ENCODE results near the gene CACTIN.

Gene CACTIN

GRCh38 chr19:3642296-3642695, 15.7 kb upstream of the CACTIN start:
- Histone ChIP-seq H3K9me3 (ENCODE audit: insufficient read depth, low read length) (no peaks in the 10 kb centered on the region), H3K9ac (ENCODE audit: insufficient read length, low read depth) (no peak overlapping the region), H3K27me3 (ENCODE audit: insufficient read depth, insufficient read length) (no peaks in the 10 kb centered on the region), H3K4me1 (ENCODE audit: insufficient read depth, insufficient read length) (peaks cover 14% of the 10 kb centered on the region), H3K36me3 (ENCODE audit: insufficient read depth, insufficient read length, low read length) (peaks cover 85% of the 10 kb centered on the region), H3K4me3 (ENCODE audit: insufficient read length, low read depth) (no peak overlapping the region)
- no peak for DNase-seq (ENCODE audit: low read depth, low spot score)
- TF ChIP-seq ZNF274 (IDR thresholded peaks at IDR 0.05; ENCODE audit: low read depth, low read length) = no peak
- TF ChIP-seq SUZ12 (IDR thresholded peaks at IDR 0.05; ENCODE audit: extremely low read depth, insufficient read depth, insufficient read length) = no peak
- no peak for TF ChIP-seq YY1 (IDR thresholded peaks at IDR 0.05; ENCODE audit: insufficient read depth, insufficient read length)

GRCh38 chr19:3641515-3642269, 15.1 kb upstream of the CACTIN start:
- Histone ChIP-seq H3K27me3 (ENCODE audit: insufficient read depth, insufficient read length) (no peaks in the 10 kb centered on the region), H3K9me3 (ENCODE audit: insufficient read depth, low read length) (no peaks in the 10 kb centered on the region), H3K9ac (ENCODE audit: insufficient read length, low read depth) (no peak overlapping the region), H3K36me3 (ENCODE audit: insufficient read depth, insufficient read length, low read length) (peaks cover 86% of the 10 kb centered on the region), H3K4me3 (ENCODE audit: insufficient read length, low read depth) (no peak overlapping the region), H3K4me1 (ENCODE audit: insufficient read depth, insufficient read length) (peaks cover 14% of the 10 kb centered on the region)
- TF ChIP-seq SUZ12 (IDR thresholded peaks at IDR 0.05; ENCODE audit: extremely low read depth, insufficient read depth, insufficient read length) (no peak), YY1 (IDR thresholded peaks at IDR 0.05; ENCODE audit: insufficient read depth, insufficient read length) (no peak)
- no peak for DNase-seq (ENCODE audit: low read depth, low spot score)

DNA sequence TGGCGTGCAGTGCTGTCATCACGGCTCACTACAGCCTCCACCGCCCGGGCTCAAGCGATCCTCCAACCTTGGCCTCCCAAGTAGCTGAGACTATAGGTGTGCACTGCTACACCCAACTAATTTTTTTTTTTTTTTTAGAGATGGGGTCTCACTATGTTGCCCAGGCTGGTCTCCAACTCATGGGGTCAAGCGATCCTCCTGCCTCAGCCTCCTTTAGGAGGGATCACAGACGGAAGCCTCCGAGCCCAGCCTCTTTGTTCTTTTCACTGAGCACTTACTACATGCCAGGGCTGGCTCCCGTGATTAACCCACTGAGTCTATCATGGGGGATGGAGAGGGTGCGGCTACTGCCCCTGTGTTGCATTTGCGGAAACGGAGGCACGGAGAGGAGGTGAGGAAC, 12.9 kb upstream of the CACTIN start:
- H3K9me3 ChIP-seq (ENCODE audit: insufficient read depth, low read length) = no peaks in the 10 kb centered on the region
- peaks cover 80% of the 10 kb centered on the region for H3K36me3 ChIP-seq (ENCODE audit: insufficient read depth, insufficient read length, low read length)
- peaks cover 12% of the 10 kb centered on the region for H3K4me1 ChIP-seq (ENCODE audit: insufficient read depth, insufficient read length)
- TF ChIP-seq YY1 (IDR thresholded peaks at IDR 0.05; ENCODE audit: insufficient read depth, insufficient read length) = no peak
- TF ChIP-seq ZNF274 (IDR thresholded peaks at IDR 0.05; ENCODE audit: low read depth, low read length) = no peak
- no peak for TF ChIP-seq SUZ12 (IDR thresholded peaks at IDR 0.05; ENCODE audit: extremely low read depth, insufficient read depth, insufficient read length)
- no peak overlapping the region for H3K9ac ChIP-seq (ENCODE audit: insufficient read length, low read depth)
- H3K4me3 ChIP-seq (ENCODE audit: insufficient read length, low read depth) = no peak overlapping the region
- no peak for DNase-seq (ENCODE audit: low read depth, low spot score)
- no peaks in the 10 kb centered on the region for H3K27me3 ChIP-seq (ENCODE audit: insufficient read depth, insufficient read length)

DNA sequence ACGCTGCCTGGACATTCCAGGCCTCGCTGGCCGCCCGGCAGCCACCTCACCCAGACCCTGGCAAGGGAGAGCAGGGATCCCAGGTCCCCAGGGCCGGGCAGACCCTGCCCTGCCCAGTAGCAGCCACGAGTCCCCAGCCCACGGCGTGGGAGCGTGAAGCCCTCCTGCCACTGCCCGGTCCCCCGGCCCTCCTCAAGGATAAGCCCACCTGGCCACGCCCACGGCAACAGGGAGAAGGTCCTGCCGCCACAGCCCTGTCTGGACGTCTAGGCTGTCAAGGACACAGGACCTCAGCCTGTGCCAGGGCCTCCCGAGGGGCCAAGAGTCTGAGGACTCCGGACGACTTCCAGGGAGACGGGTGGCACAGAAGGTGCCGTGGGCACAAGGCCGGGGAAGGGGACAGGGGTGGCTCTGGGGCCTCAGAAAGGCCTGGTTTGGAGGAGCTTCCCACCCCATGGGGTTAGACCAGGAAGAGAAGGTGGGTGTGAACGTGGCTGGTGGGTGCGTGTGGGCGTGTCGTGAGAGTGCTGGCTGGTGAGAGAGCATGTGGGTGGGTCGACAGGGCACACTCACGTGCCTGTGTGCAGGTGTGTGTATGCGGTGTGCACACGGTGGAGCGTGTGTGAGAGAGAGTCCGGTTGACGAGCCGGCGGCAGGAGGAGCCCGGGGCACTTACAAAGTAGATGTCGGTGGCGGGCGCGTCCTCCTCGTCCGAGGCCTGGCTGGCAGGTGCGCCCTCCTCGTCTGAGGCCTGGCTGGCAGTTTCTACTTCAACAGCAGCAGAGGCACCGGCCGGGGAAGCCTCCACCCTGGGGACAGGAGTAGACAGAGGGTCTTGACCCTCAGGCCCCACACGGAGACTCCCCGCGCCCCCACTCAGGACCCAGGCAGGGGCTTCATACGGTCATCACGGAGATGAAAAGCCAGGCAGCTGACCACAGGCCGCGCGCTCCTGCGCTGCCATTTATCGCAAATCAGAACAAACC, 11.9 kb upstream of the CACTIN start:
- no peak overlapping the region for H3K4me3 ChIP-seq (ENCODE audit: insufficient read length, low read depth)
- H3K36me3 ChIP-seq (ENCODE audit: insufficient read depth, insufficient read length, low read length) = peaks cover 75% of the 10 kb centered on the region
- DNase-seq (ENCODE audit: low read depth, low spot score) = no peak
- no peak overlapping the region for H3K9ac ChIP-seq (ENCODE audit: insufficient read length, low read depth)
- TF ChIP-seq ZNF274 (IDR thresholded peaks at IDR 0.05; ENCODE audit: low read depth, low read length) (no peak), SUZ12 (IDR thresholded peaks at IDR 0.05; ENCODE audit: extremely low read depth, insufficient read depth, insufficient read length) (no peak), YY1 (IDR thresholded peaks at IDR 0.05; ENCODE audit: insufficient read depth, insufficient read length) (no peak)
- peaks cover 4% of the 10 kb centered on the region for H3K4me1 ChIP-seq (ENCODE audit: insufficient read depth, insufficient read length)
- no peaks in the 10 kb centered on the region for H3K27me3 ChIP-seq (ENCODE audit: insufficient read depth, insufficient read length)
- no peaks in the 10 kb centered on the region for H3K9me3 ChIP-seq (ENCODE audit: insufficient read depth, low read length)

DNA sequence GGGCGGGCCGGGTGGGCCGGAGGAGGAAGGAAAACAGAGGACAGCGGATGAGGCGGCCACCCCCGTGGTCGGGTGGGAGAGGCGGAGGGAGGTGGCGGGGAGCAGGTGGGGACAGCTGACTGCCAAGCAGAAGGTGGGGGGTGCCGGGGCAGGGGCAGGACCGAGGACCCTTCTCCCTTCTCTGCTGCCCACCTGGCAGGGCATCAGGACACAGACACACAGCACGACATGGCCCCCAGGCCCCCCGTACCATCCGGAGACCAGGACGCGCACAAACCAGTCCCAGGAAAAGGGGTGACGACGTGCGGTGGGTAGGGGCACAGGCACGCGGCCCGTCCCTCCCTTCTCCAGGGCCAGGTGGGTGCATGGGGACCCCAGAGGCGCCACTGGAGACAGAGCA, 11.0 kb upstream of the CACTIN start:
- no peak for DNase-seq (ENCODE audit: low read depth, low spot score)
- no peak overlapping the region for H3K4me3 ChIP-seq (ENCODE audit: insufficient read length, low read depth)
- peaks cover 76% of the 10 kb centered on the region for H3K36me3 ChIP-seq (ENCODE audit: insufficient read depth, insufficient read length, low read length)
- TF ChIP-seq ZNF274 (IDR thresholded peaks at IDR 0.05; ENCODE audit: low read depth, low read length) (no peak), SUZ12 (IDR thresholded peaks at IDR 0.05; ENCODE audit: extremely low read depth, insufficient read depth, insufficient read length) (no peak), YY1 (IDR thresholded peaks at IDR 0.05; ENCODE audit: insufficient read depth, insufficient read length) (no peak)
- H3K9ac ChIP-seq (ENCODE audit: insufficient read length, low read depth) = no peak overlapping the region
- H3K4me1 ChIP-seq (ENCODE audit: insufficient read depth, insufficient read length) = peaks cover 2% of the 10 kb centered on the region
- H3K9me3 ChIP-seq (ENCODE audit: insufficient read depth, low read length) = no peaks in the 10 kb centered on the region
- H3K27me3 ChIP-seq (ENCODE audit: insufficient read depth, insufficient read length) = no peaks in the 10 kb centered on the region

GRCh38 chr19:3636962-3637361, 10.4 kb upstream of the CACTIN start:
- H3K36me3 ChIP-seq (ENCODE audit: insufficient read depth, insufficient read length, low read length) = peaks cover 76% of the 10 kb centered on the region
- H3K9ac ChIP-seq (ENCODE audit: insufficient read length, low read depth) = no peak overlapping the region
- TF ChIP-seq ZNF274 (IDR thresholded peaks at IDR 0.05; ENCODE audit: low read depth, low read length) (no peak), SUZ12 (IDR thresholded peaks at IDR 0.05; ENCODE audit: extremely low read depth, insufficient read depth, insufficient read length) (no peak), YY1 (IDR thresholded peaks at IDR 0.05; ENCODE audit: insufficient read depth, insufficient read length) (no peak)
- DNase-seq (ENCODE audit: low read depth, low spot score) = no peak
- H3K4me1 ChIP-seq (ENCODE audit: insufficient read depth, insufficient read length) = peaks cover 2% of the 10 kb centered on the region
- no peaks in the 10 kb centered on the region for H3K9me3 ChIP-seq (ENCODE audit: insufficient read depth, low read length)
- no peak overlapping the region for H3K4me3 ChIP-seq (ENCODE audit: insufficient read length, low read depth)
- H3K27me3 ChIP-seq (ENCODE audit: insufficient read depth, insufficient read length) = no peaks in the 10 kb centered on the region

GRCh38 chr19:3636506-3636905, 9.9 kb upstream of the CACTIN start:
- H3K4me1 ChIP-seq (ENCODE audit: insufficient read depth, insufficient read length) = peaks cover 2% of the 10 kb centered on the region
- peaks cover 76% of the 10 kb centered on the region for H3K36me3 ChIP-seq (ENCODE audit: insufficient read depth, insufficient read length, low read length)
- H3K9ac ChIP-seq (ENCODE audit: insufficient read length, low read depth) = no peak overlapping the region
- H3K27me3 ChIP-seq (ENCODE audit: insufficient read depth, insufficient read length) = no peaks in the 10 kb centered on the region
- DNase-seq (ENCODE audit: low read depth, low spot score) = no peak
- TF ChIP-seq YY1 (IDR thresholded peaks at IDR 0.05; ENCODE audit: insufficient read depth, insufficient read length) (no peak), ZNF274 (IDR thresholded peaks at IDR 0.05; ENCODE audit: low read depth, low read length) (no peak), SUZ12 (IDR thresholded peaks at IDR 0.05; ENCODE audit: extremely low read depth, insufficient read depth, insufficient read length) (no peak)
- no peak overlapping the region for H3K4me3 ChIP-seq (ENCODE audit: insufficient read length, low read depth)
- no peaks in the 10 kb centered on the region for H3K9me3 ChIP-seq (ENCODE audit: insufficient read depth, low read length)
